H9 (cell line): ENCODE results near the gene EXOC1L. TPM values are rescaled to one million over a fixed set of nuclear protein-coding genes. Genes with fewer than 3 reads are reported as not detected.

Experiments used
- DNase-seq: peaks from one replicate; pipeline ENCODE4 v3.0.0-alpha.2; 2017
- H2AFZ ChIP-seq: one replicate; pipeline ENCODE4 v1.6.1; 2013; ENCODE audit warnings: mild to moderate bottlenecking, low read length, control low read depth, moderate library complexity
- H2AK5ac ChIP-seq: 2 replicates; pipeline ENCODE4 v1.6.1; 2013; ENCODE audit warnings: low read length, control low read depth, mixed read lengths; ENCODE audit not compliant: insufficient read length
- H2BK120ac ChIP-seq: one replicate; pipeline ENCODE4 v1.6.1; 2013; ENCODE audit warnings: low read depth, mild to moderate bottlenecking, low read length, control low read depth, inconsistent platforms; ENCODE audit not compliant: poor library complexity, severe bottlenecking
- H2BK12ac ChIP-seq: 2 replicates; pipeline ENCODE4 v1.6.1; 2013; ENCODE audit warnings: low read length, control low read depth, mixed read lengths, low read depth; ENCODE audit not compliant: insufficient read length
- H2BK15ac ChIP-seq: 2 replicates; pipeline ENCODE4 v1.6.1; 2013; ENCODE audit warnings: low read depth, low read length, control low read depth
- H2BK20ac ChIP-seq: one replicate; pipeline ENCODE4 v1.6.1; 2013; ENCODE audit warnings: low read depth, mild to moderate bottlenecking, low read length, control low read depth, inconsistent platforms; ENCODE audit not compliant: poor library complexity, severe bottlenecking
- H2BK5ac ChIP-seq: 2 replicates; pipeline ENCODE4 v1.6.1; 2013; ENCODE audit warnings: low read length, control low read depth, mixed read lengths; ENCODE audit not compliant: insufficient read length
- H3K14ac ChIP-seq: 2 replicates; pipeline ENCODE4 v1.6.1; 2013; ENCODE audit warnings: low read length, control low read depth; ENCODE audit not compliant: insufficient read depth
- H3K18ac ChIP-seq: 2 replicates; pipeline ENCODE4 v1.6.1; 2013; ENCODE audit warnings: low read depth, mild to moderate bottlenecking, mixed read lengths, low read length, control low read depth; ENCODE audit not compliant: insufficient read length
- H3K23ac ChIP-seq: 2 replicates; pipeline ENCODE4 v1.6.1; 2013; ENCODE audit warnings: low read length, control low read depth, mixed read lengths, low read depth; ENCODE audit not compliant: insufficient read length
- H3K23me2 ChIP-seq: 2 replicates; pipeline ENCODE4 v1.6.1; 2013; ENCODE audit warnings: low read depth, mild to moderate bottlenecking, mixed read lengths, low read length, control low read depth; ENCODE audit not compliant: insufficient read length, poor library complexity, severe bottlenecking
- H3K27ac ChIP-seq: 2 replicates; pipeline ENCODE4 v1.5.1; 2013; ENCODE audit warnings: low read length, control low read depth, mixed read lengths, low read depth; ENCODE audit not compliant: insufficient read length
- H3K27me3 ChIP-seq: 2 replicates; pipeline ENCODE4 v1.6.1; 2013; ENCODE audit warnings: low read length, control low read depth, inconsistent platforms; ENCODE audit not compliant: insufficient read depth
- H3K4ac ChIP-seq: 2 replicates; pipeline ENCODE4 v1.6.1; 2013; ENCODE audit warnings: low read depth, mild to moderate bottlenecking, control low read depth, inconsistent platforms, low read length, moderate library complexity
- H3K4me1 ChIP-seq: 2 replicates; pipeline ENCODE4 v1.6.1; 2013; ENCODE audit warnings: low read length, control low read depth, inconsistent platforms; ENCODE audit not compliant: insufficient read depth
- H3K4me2 ChIP-seq: 2 replicates; pipeline ENCODE4 v1.6.1; 2013; ENCODE audit warnings: low read length, control low read depth, mixed read lengths; ENCODE audit not compliant: insufficient read length, insufficient read depth
- H3K56ac ChIP-seq: 2 replicates; pipeline ENCODE4 v1.6.1; 2013; ENCODE audit warnings: low read depth, mild to moderate bottlenecking, mixed read lengths, low read length, control low read depth; ENCODE audit not compliant: insufficient read length
- H3K79me1 ChIP-seq: 2 replicates; pipeline ENCODE4 v1.6.1; 2013; ENCODE audit warnings: low read depth, mild to moderate bottlenecking, moderate library complexity, low read length, control low read depth, inconsistent platforms; ENCODE audit not compliant: insufficient read depth, poor library complexity, severe bottlenecking
- H3K79me2 ChIP-seq: 2 replicates; pipeline ENCODE4 v1.6.1; 2013; ENCODE audit warnings: low read length, control low read depth, inconsistent platforms; ENCODE audit not compliant: insufficient read depth
- H3K9ac ChIP-seq: 2 replicates; pipeline ENCODE4 v1.6.1; 2013; ENCODE audit warnings: low read length, control low read depth, mixed read lengths; ENCODE audit not compliant: insufficient read length; ENCODE audit errors: extremely low read depth
- H3K9me3 ChIP-seq: one replicate; pipeline ENCODE4 v1.6.1; 2013; ENCODE audit warnings: low read depth, low read length, inconsistent platforms; ENCODE audit not compliant: control insufficient read depth
- H3T11ph ChIP-seq: one replicate; pipeline ENCODE4 v1.6.1; 2013; ENCODE audit warnings: mild to moderate bottlenecking, low read length, control low read depth, inconsistent platforms
- H4K20me1 ChIP-seq: one replicate; pipeline ENCODE4 v1.6.1; 2013; ENCODE audit not compliant: control insufficient read depth, insufficient read length, insufficient read depth
- H4K5ac ChIP-seq: 2 replicates; pipeline ENCODE4 v1.6.1; 2013; ENCODE audit warnings: low read depth, mild to moderate bottlenecking, mixed read lengths, low read length, control low read depth; ENCODE audit not compliant: insufficient read length
- H4K8ac ChIP-seq: replicated peaks from 2 replicates; pipeline ENCODE4 v1.6.1; 2013; ENCODE audit warnings: low read length, control low read depth, mixed read lengths, low read depth; ENCODE audit not compliant: insufficient read length
- H4K91ac ChIP-seq: 2 replicates; pipeline ENCODE4 v1.6.1; 2013; ENCODE audit warnings: low read depth, mild to moderate bottlenecking, moderate library complexity, mixed read lengths, low read length, control low read depth; ENCODE audit not compliant: insufficient read length
- H3K27ac Mint-ChIP-seq, 3 experiments: 2 replicates in 2 of 3; 3 replicates in 1 of 3; pipeline ENCODE4 v1.8.0; 2020 to 2021; ENCODE audit warnings: mixed read lengths in 3 of 3, mild to moderate bottlenecking in 1 of 3, moderate library complexity in 1 of 3
- H3K27me3 Mint-ChIP-seq: 2 replicates; pipeline ENCODE4 v1.8.0; 2021; ENCODE audit warnings: low read depth, mild to moderate bottlenecking, moderate library complexity, mixed read lengths
- H3K36me3 Mint-ChIP-seq, 3 experiments: 2 replicates in 2 of 3; 3 replicates in 1 of 3; pipeline ENCODE4 v1.8.0; 2020 to 2021; ENCODE audit warnings: low read depth in 3 of 3, mixed read lengths in 3 of 3; ENCODE audit not compliant: insufficient read depth in 1 of 3
- H3K4me1 Mint-ChIP-seq, 2 experiments: 2 replicates each; pipeline ENCODE4 v1.8.0; 2020; ENCODE audit warnings: mixed read lengths in 2 of 2
- H3K4me3 Mint-ChIP-seq, 2 experiments: 2 replicates in 1 of 2; 3 replicates in 1 of 2; pipeline ENCODE4 v1.8.0; 2020 to 2021; ENCODE audit warnings: mild to moderate bottlenecking in 2 of 2, mixed read lengths in 2 of 2, moderate library complexity in 1 of 2
- H3K9me3 Mint-ChIP-seq, 2 experiments: 2 replicates in 1 of 2; 3 replicates in 1 of 2; pipeline ENCODE4 v1.8.0; 2020; ENCODE audit warnings: mild to moderate bottlenecking in 2 of 2, mixed read lengths in 2 of 2, moderate library complexity in 1 of 2
- WGBS: extraction: QIAGEN DNeasy Blood & Tissue Kit; methylation state at CpG from one replicate; pipeline ENCODE4 v1.1.7; 2013; ENCODE audit warnings: missing lambda C conversion rate, low lambda C conversion rate, mixed read lengths; ENCODE audit not compliant: insufficient read length; ENCODE audit errors: extremely low coverage; 5-methylcytosine and 5-hydroxymethylcytosine counted together
- total RNA-seq: library from RNA; stranded (reverse); gene quantifications from 2 replicates; pipeline ENCODE4 v1.2.1, GENCODE V29; 2021
- TF ChIP-seq, protein P1 (sequence below): fragments of 200-600 bp; sonication (generic); conservative IDR thresholded peaks from 3 replicates; pipeline ENCODE4 v1.8.0; 2021; ENCODE audit warnings: antibody characterized with exemption, mild to moderate bottlenecking

Gene EXOC1L
- total RNA-seq, 1 experiment from 2014 or later: not detected

DNA sequence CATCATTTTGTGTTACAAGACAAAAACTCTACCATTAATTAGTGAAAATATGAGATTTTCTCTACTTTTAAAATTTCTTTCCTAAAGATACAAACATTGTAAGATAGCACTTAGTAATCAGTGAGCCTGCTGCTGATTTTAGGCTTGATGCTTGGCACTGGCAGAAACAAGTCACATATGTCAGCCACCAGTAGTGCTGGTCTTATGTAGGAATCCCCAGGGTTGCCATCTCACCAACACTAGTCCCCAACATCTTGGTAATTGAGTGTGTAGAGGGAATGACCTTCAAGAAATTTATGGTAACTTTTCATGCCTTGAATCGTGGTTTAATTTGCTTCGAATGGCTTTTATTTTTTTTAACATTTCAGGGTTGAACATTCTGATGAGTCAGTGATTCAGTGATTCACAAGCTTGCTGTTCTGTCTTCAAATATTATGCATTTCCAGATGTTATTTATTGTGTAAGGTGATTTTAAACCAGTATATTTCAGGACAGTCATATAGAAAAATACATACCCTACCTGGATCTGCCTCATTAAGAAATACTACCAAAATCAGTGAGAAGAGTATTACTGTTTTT is 45.7 kb downstream of the EXOC1L start:
- no peak overlapping the region for H2BK20ac ChIP-seq
- H3K23ac ChIP-seq: no peak overlapping the region
- no peaks in the 10 kb centered on the region for H3K4me1 ChIP-seq
- H4K20me1 ChIP-seq: no peaks in the 10 kb centered on the region
- no peak for DNase-seq
- H3K4me2 ChIP-seq: no peak overlapping the region
- H2BK15ac ChIP-seq: no peak overlapping the region
- no peak overlapping the region for H3K9ac ChIP-seq
- H3K18ac ChIP-seq: no peak overlapping the region
- Mint-ChIP-seq H3K4me3 (no peak overlapping the region), H3K27me3 (no peaks in the 10 kb centered on the region), H3K4me1 (no peaks in the 10 kb centered on the region), H3K27ac (peak overlapping the region in 1 of 3 experiments; percentile 18; a peak in 1 of 7 replicates), H3K9me3 (no peaks in the 10 kb centered on the region), H3K36me3 (peaks cover 9 to 21% (median 10%) of the 10 kb centered on the region in 3 experiments)
- H4K91ac ChIP-seq: no peak overlapping the region
- no peak overlapping the region for H3T11ph ChIP-seq
- no peak overlapping the region for H3K14ac ChIP-seq
- H3K23me2 ChIP-seq: no peaks in the 10 kb centered on the region
- no peaks in the 10 kb centered on the region for H3K79me2 ChIP-seq
- H2BK120ac ChIP-seq: no peak overlapping the region
- H4K5ac ChIP-seq: no peak overlapping the region
- H3K27me3 ChIP-seq: no peaks in the 10 kb centered on the region
- H2BK5ac ChIP-seq: no peak overlapping the region
- no CpG with 5 or more reads among the region's 2 CpGs for WGBS
- no peak overlapping the region for H3K27ac ChIP-seq
- H3K9me3 ChIP-seq: no peaks in the 10 kb centered on the region
- no peak overlapping the region for H2AK5ac ChIP-seq
- H4K8ac ChIP-seq: no peak overlapping the region
- no peak overlapping the region for H2AFZ ChIP-seq
- no peak overlapping the region for H3K4ac ChIP-seq
- no peak overlapping the region for H3K56ac ChIP-seq
- TF ChIP-seq, protein P1, sequence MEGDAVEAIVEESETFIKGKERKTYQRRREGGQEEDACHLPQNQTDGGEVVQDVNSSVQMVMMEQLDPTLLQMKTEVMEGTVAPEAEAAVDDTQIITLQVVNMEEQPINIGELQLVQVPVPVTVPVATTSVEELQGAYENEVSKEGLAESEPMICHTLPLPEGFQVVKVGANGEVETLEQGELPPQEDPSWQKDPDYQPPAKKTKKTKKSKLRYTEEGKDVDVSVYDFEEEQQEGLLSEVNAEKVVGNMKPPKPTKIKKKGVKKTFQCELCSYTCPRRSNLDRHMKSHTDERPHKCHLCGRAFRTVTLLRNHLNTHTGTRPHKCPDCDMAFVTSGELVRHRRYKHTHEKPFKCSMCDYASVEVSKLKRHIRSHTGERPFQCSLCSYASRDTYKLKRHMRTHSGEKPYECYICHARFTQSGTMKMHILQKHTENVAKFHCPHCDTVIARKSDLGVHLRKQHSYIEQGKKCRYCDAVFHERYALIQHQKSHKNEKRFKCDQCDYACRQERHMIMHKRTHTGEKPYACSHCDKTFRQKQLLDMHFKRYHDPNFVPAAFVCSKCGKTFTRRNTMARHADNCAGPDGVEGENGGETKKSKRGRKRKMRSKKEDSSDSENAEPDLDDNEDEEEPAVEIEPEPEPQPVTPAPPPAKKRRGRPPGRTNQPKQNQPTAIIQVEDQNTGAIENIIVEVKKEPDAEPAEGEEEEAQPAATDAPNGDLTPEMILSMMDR: no peak
- H3K79me1 ChIP-seq: no peaks in the 10 kb centered on the region
- H2BK12ac ChIP-seq: no peak overlapping the region
